HG02642 (cell line): ENCODE measurements around the gene NDUFS2.

Experiments used
- ATAC-seq: cut with Tn5 transposase; IDR thresholded peaks from one replicate; pipeline ENCODE4 v1.9.1; 2021; ENCODE audit warnings: mild to moderate bottlenecking; ENCODE audit not compliant: unreplicated experiment, poor library complexity

Gene NDUFS2

GRCh38 chr1:161171696-161172095, 30.5 kb upstream of the NDUFS2 start:
- no peak for ATAC-seq

DNA sequence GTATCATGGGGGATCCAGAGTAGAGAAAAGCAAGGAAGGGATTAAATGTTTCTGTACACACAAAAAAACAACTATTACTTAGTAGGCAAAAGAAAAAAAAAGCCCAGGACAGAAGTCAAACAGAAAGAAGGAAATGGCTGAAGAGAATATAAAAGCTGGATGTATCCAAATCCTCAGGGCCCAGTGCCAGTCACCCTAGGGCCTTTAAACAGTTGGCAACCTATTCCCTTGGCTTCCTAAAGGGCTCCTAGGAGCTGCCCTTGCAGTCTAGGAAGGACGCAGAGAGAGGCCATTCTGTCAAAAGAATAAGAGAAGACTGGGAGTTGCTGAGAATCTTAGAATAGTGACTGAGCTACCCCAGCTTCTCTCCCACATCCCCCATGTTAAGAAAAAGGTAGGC, 29.8 kb upstream of the NDUFS2 start:
- no peak for ATAC-seq

DNA sequence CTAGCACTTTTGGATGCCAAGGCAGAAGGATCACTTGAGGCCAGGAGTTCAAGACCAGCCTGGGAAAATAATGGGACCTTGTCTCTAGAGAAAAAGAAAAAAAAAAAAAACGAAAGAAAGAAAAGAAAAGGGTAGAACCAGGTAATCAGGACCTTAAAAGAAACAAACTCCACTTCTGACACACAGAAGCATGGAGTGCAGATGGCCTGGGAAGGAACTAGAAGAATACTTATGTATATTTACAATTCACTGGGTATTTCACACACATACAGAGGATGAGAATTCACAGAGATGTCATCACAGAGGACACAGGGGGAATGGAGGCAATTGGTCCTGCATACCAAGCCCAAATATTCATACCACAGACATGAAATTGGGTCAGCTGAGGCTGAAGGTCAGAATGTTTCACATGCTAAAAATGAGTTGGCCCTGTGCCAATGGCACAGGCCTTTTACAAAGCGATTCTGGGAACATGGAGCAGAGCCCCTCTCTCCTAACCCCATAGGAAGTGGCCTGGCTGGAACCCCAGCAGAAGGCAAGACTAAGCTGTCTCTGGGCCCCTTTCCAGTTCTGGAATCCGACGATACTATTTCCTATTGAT, 29.3 kb upstream of the NDUFS2 start:
- no peak for ATAC-seq

DNA sequence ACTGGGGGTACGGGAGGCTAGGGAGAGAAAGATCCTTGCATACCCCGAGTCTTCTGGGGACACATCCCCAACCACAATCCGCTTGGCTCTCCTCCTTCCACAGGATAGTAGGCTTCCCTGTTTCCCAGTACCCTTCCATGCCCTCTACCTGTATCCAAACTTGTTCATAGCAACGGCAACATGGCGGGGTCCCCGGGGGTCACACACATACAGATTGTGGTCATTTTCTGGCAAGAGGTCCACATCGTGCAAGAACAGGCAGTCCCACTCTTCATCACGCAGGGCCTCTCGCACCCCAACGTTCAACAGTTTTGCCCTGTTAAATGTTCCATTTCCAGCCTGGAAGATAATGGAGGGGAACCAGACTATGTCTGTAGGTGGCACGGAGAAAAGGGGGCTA, 28.5 kb upstream of the NDUFS2 start:
- no peak for ATAC-seq

GRCh38 chr1:161174911-161175310, 27.3 kb upstream of the NDUFS2 start:
- no peak for ATAC-seq

DNA sequence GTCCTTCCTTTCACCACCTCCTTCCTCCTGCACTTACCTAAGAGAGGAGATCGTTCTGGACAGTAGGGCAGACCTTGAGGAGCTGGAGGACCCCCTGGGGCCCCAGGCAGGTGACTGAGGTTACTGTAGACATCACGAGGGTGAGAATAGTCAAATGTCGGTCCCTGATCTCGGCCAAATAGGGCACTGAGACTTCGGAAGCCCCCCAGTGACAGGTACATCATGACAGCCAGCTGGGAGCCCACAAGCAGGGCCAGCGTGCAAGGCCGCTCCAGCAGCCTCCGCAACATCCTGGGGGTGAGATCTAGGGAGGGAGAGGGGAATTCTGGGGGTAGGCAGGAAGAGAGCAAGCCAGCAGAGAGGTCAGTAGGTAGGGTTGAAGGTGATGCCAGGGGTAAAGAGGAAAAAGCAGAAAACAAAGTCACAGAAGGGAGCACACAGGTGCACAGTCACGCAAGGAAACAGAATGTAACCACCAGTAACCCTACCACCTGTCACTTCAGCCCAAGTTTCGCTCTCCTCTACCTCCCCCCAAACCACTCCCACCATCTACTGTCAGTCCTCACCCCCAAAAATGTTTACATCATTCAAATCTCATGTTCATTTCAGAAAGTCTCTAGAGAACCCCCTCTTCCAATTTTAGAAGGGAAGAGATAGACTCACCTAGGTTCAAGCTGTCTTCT, 26.3 kb upstream of the NDUFS2 start:
- no peak for ATAC-seq

- no peak for ATAC-seq
These were observed 25.6 kb upstream of the NDUFS2 start for GRCh38 chr1:161176468-161177111.

DNA sequence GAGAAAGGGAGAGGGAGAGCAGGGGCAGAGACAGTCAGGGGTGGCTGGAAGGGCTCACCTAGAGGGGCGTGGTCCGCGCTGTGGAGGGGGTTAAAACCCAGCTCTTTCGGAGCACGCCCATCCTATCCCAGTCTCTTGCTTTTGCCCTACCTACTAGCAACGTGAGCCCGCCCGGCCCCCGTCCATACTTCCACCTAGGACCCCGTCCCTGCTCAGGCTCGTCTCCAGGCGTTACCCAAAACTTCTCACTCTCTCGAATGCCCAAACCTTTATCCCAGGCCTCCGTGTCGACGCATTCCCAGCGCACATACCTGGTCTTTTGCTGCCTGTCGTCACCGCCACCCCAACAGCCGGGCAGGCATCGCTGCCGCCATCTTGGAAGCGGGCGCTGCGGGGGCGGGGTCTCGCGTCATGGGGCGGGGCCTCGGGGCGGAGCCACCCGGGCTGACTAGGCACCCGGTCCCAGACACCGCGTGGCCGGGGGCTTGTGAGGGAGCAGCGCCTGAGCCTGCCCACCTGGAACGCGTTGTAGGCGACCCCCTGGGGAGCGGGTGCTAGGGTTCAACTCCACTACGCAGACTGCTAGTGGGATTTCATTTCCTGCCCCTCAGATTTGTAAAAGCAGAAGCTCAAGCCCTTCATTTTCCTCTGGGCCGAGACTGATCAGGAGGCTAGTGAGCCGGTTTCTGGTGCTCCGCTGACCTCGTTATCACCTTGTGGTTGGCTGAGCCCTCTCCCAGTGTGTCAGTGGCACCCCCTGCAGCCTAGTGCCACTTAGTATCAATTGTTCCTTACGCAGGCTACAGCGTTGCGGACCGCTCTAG, 24.8 kb upstream of the NDUFS2 start, which contains the start of gene B4GALT3:
Gene B4GALT3 (minus strand): TSS at position 396 of the 824 bp plus-strand sequence. CDS start 1,447 bp downstream, outside the sequence.
- ATAC-seq = peak; percentile 87

- ATAC-seq = no peak
These were observed 24.3 kb upstream of the NDUFS2 start for GRCh38 chr1:161177936-161178244.

GRCh38 chr1:161179698-161180097, 22.5 kb upstream of the NDUFS2 start:
- ATAC-seq = no peak

DNA sequence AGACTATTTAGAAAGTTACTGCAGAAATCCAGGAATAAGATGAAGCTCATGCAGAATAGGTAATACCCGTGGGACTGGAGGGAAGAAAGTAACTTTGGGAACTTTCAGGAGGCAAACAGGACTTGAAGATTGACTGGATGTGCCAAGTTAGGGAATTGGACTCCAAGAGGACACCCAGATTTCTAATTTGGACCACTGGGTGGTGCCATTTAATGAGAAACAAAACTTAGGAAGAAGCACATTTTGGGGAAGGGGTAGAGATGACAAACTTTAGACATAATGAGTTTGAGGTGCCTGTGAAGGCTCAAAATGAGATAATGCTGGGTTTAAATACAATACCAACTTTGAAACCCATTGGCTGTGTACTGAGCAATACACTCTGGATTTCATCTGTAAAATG, 21.5 kb upstream of the NDUFS2 start:
- ATAC-seq = no peak

GRCh38 chr1:161182214-161182613, 20.0 kb upstream of the NDUFS2 start:
- ATAC-seq = no peak

- peak; percentile 77 for ATAC-seq
These were observed 16.9 kb upstream of the NDUFS2 start for GRCh38 chr1:161185282-161185682.

DNA sequence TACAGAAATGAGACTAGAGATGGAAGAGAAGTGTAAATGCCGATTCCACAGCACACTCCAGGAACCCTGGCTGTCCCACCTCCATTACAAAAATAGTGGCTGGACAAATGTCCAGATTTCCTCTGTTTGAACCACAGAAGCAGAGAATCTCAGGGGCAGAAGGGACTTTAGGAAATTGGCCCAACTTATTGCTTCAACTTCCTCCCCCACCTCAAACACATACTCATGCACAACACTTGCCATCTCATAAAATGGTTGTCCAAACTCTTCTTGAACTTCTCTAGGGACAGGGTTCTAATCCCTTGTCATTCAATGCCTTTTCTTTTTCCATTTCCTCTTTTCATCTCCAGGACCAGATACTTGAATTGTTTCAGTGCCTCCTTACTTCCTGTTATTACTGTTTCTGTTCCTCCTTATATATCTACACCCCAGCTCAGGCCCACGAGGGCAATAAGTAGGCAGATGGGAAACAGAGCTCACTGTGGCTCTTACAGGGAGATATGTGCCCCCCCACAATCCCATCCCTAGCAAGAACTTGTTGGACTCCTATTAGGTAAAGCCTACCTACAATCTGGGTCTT, 16.3 kb upstream of the NDUFS2 start:
- peak; percentile 24 for ATAC-seq

DNA sequence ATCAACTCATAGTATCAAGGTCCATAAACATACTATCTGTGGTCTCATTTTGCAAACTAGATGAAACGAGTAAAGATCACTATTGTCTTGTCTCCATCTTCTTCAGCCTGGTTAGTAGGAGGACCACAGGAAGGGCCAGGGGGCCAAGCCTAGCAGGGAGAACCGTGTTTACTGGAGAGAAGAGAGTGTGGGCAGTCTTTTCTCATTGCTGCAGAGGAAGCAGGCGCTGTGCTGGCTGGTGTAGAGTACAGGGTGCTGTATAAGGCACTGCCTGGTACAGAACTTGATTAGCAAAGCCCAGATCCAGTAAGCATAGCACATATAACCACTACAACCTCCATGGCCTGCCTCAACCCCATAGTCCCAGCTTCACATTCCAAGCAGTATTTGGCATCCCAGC, 14.9 kb upstream of the NDUFS2 start:
- no peak for ATAC-seq

DNA sequence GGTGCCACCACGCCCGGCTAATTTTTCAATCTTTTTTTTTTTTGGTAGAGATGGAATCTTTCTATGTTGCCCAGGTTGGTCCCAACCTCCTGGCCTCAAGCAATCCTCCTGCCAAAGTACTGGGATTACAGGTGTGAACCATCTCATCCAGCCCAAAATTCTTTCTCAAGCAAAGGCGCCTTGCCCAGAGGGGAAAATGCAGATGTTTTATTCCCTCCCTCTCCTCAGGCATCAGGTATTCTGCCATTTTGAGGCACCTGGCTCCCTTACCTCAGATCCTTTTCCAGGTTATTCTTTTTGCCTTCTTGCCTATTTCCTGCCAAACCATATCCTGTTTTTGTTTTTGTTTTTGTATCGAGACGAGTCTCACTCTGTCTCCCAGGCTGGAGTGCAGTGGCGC, 13.8 kb upstream of the NDUFS2 start:
- ATAC-seq = no peak

- ATAC-seq = no peak
These were observed 13.1 kb upstream of the NDUFS2 start for GRCh38 chr1:161189036-161189435.

- no peak for ATAC-seq
These were observed 11.1 kb upstream of the NDUFS2 start for GRCh38 chr1:161190962-161191521.

DNA sequence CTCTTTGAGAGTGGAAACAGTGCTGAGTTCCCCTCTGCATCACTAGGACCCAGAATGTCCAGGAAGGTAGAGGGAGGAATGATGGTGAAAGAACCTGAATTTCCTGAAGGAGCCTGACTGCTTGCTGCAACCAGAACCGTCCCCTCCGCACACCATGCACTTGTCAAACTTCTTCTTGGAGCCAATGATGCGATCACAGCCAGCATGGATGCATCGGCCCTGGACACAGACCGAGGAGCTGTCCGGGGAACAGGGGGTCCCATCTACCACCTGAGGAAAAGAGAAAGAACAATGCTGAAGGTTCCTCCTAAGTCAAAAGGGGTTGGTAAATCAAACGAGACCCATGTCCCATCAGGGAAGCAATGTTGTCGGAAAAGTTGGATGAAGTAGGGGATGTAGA, 10.2 kb upstream of the NDUFS2 start:
- no peak for ATAC-seq
